Liver (tissue), 9 donors: ENCODE results near the gene TOP3A. TPM values are rescaled to one million over a fixed set of nuclear protein-coding genes. Genes with fewer than 3 reads are reported as not detected.

ENCODE experiments used
- DNase-seq: peaks from one replicate; pipeline ENCODE4 v3.0.0-alpha.2; 2017; ENCODE audit warnings: low spot score
- H3K27ac ChIP-seq, 2 donors: one replicate each; pipeline ENCODE4 v1.7.0; 2013; ENCODE audit warnings: inconsistent platforms in 2 of 2, low read length in 2 of 2, control low read depth in 1 of 2, low read depth in 1 of 2, mild to moderate bottlenecking in 1 of 2
- H3K27me3 ChIP-seq, 4 donors: one replicate each; pipeline versions ENCODE4 v1.6.1 to v1.7.0; 2013; ENCODE audit warnings: low read length in 3 of 4, inconsistent platforms in 1 of 4, mild to moderate bottlenecking in 1 of 4, moderate library complexity in 1 of 4; ENCODE audit not compliant: control insufficient read depth in 4 of 4, insufficient read depth in 4 of 4
- H3K36me3 ChIP-seq, 4 donors: one replicate each; pipeline versions ENCODE4 v1.6.1 to v1.7.0; 2013; ENCODE audit warnings: low read length in 3 of 4, mild to moderate bottlenecking in 3 of 4, low read depth in 1 of 4, moderate library complexity in 1 of 4; ENCODE audit not compliant: control insufficient read depth in 4 of 4, insufficient read depth in 3 of 4
- H3K4me1 ChIP-seq, 4 donors: one replicate each; pipeline versions ENCODE4 v1.6.1 to v1.7.0; 2013; ENCODE audit warnings: low read length in 3 of 4, mild to moderate bottlenecking in 3 of 4, moderate library complexity in 1 of 4; ENCODE audit not compliant: control insufficient read depth in 4 of 4, insufficient read depth in 4 of 4
- H3K4me3 ChIP-seq, 3 donors: one replicate each; pipeline versions ENCODE4 v1.6.1 to v1.7.0; 2013; ENCODE audit warnings: low read length in 3 of 3, control low read depth in 1 of 3, low read depth in 1 of 3, mild to moderate bottlenecking in 1 of 3
- H3K9ac ChIP-seq, 2 donors: one replicate each; pipeline ENCODE4 v1.7.0; 2013; ENCODE audit warnings: low read length in 2 of 2, mild to moderate bottlenecking in 2 of 2, moderate library complexity in 2 of 2, control low read depth in 1 of 2, low read depth in 1 of 2
- H3K9me3 ChIP-seq, 4 donors: one replicate each; pipeline versions ENCODE4 v1.6.1 to v1.7.0; 2013; ENCODE audit warnings: low read length in 3 of 4; ENCODE audit not compliant: control insufficient read depth in 4 of 4
- GABPA ChIP-seq, 2 donors: IDR thresholded peaks in 1 of 2; conservative IDR thresholded peaks in 1 of 2; 2 replicates each; pipeline ENCODE4 v1.6.1; 2016; ENCODE audit warnings: antibody characterized with exemption in 2 of 2, mild to moderate bottlenecking in 1 of 2, moderate library complexity in 1 of 2
- HNF4A ChIP-seq, 2 donors: conservative IDR thresholded peaks; 2 replicates each; pipeline ENCODE4 v1.6.1; 2016; ENCODE audit warnings: antibody characterized with exemption in 2 of 2, mild to moderate bottlenecking in 2 of 2
- NR2F2 ChIP-seq: IDR thresholded peaks from 2 replicates; pipeline ENCODE4 v1.6.1; 2016; ENCODE audit warnings: antibody characterized with exemption
- RXRA ChIP-seq, 2 donors: IDR thresholded peaks; 2 replicates each; pipeline ENCODE4 v1.6.1; 2017 to 2018; ENCODE audit warnings: antibody characterized with exemption in 2 of 2, mild to moderate bottlenecking in 1 of 2
- SP1 ChIP-seq: IDR thresholded peaks from 2 replicates; pipeline ENCODE4 v1.6.1; 2018; ENCODE audit warnings: antibody characterized with exemption, mild to moderate bottlenecking
- TAF1 ChIP-seq: conservative IDR thresholded peaks from 2 replicates; pipeline ENCODE4 v1.6.1; 2016; ENCODE audit warnings: antibody characterized with exemption, mild to moderate bottlenecking
- ZBTB33 ChIP-seq: IDR thresholded peaks from 2 replicates; pipeline ENCODE4 v1.6.1; 2016; ENCODE audit warnings: antibody characterized with exemption
- WGBS: extraction: QIAGEN DNeasy Blood & Tissue Kit; methylation state at CpG from one replicate; pipeline ENCODE4 v1.1.7; 2013; 5-methylcytosine and 5-hydroxymethylcytosine counted together
- polyA plus RNA-seq, 2 donors: library from polyadenylated mRNA; stranded (reverse) in 1 of 2; unstranded in 1 of 2; fragments of 200-250 nt in 1 of 2; fragments of >200 nt in 1 of 2; fragmentation: Nextera tagmentation in 1 of 2; extraction: Ambion mirVana in 1 of 2; gene quantifications; one replicate each; pipeline versions ENCODE4 v1.2.1 to v1.2.3, GENCODE V29; 2013 to 2015
- total RNA-seq, 2 donors: library from RNA; depleted of rRNA; stranded (reverse); fragments of >200 nt; gene quantifications; one replicate each; pipeline ENCODE4 v1.2.3, GENCODE V29; 2014
- TF ChIP-seq, protein P1 (sequence below): IDR thresholded peaks from 2 replicates; pipeline ENCODE4 v1.6.1; 2016; ENCODE audit warnings: antibody characterized with exemption
- TF ChIP-seq, protein P2 (sequence below): fragments of 150-350 bp; IDR thresholded peaks from 2 replicates; pipeline ENCODE4 v1.5.1; 2017; ENCODE audit warnings: improper control_type of control experiment, low read depth, low read length; ENCODE audit not compliant: missing input control
- donor health status: healthy.
- donor health status: healthy.
- donor health status: healthy.
- donor health status: healthy.
- donor health status: healthy.

TOP3A gene
- total and polyA plus RNA-seq, 4 donors: 6.6 to 37.5 (median 14.3) TPM

GRCh38 chr17:18246880-18247612 lies 67.7 kb downstream of the TOP3A start:
- peak; percentile 61 for DNase-seq
- peaks cover 0 to 4% (median 1%) of the 10 kb centered on the region in 4 donors for H3K4me1 ChIP-seq
- no peak overlapping the region for H3K4me3 ChIP-seq
- H3K9ac ChIP-seq: no peak overlapping the region
- TF ChIP-seq ZBTB33 (no peak), NR2F2 (no peak), SP1 (no peak), HNF4A (conservative IDR thresholded peaks at IDR 0.05) (no peak), TAF1 (no peak), GABPA (IDR thresholded peaks at IDR 0.05 in 1 of 2, conservative IDR thresholded peaks at IDR 0.05 in 1 of 2) (no peak), RXRA (IDR thresholded peaks at IDR 0.05) (no peak)
- TF ChIP-seq, protein P1, sequence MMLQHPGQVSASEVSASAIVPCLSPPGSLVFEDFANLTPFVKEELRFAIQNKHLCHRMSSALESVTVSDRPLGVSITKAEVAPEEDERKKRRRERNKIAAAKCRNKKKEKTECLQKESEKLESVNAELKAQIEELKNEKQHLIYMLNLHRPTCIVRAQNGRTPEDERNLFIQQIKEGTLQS: no peak
- WGBS: 75% methylated on average over 46 of the region's 46 CpGs
- H3K27me3 ChIP-seq: no peaks in the 10 kb centered on the region
- H3K27ac ChIP-seq: no peak overlapping the region
- peaks cover 24 to 55% (median 35%) of the 10 kb centered on the region in 4 donors for H3K36me3 ChIP-seq
- H3K9me3 ChIP-seq: no peaks in the 10 kb centered on the region

- Histone ChIP-seq H3K27me3 (no peaks in the 10 kb centered on the region), H3K27ac (no peak overlapping the region), H3K36me3 (peaks cover 18 to 47% (median 30%) of the 10 kb centered on the region in 4 donors), H3K9ac (no peak overlapping the region), H3K4me1 (peaks cover 0 to 4% (median 1%) of the 10 kb centered on the region in 4 donors), H3K4me3 (no peak overlapping the region), H3K9me3 (no peaks in the 10 kb centered on the region)
- DNase-seq: no peak
- TF ChIP-seq, protein P1: no peak
- TF ChIP-seq, protein P2, sequence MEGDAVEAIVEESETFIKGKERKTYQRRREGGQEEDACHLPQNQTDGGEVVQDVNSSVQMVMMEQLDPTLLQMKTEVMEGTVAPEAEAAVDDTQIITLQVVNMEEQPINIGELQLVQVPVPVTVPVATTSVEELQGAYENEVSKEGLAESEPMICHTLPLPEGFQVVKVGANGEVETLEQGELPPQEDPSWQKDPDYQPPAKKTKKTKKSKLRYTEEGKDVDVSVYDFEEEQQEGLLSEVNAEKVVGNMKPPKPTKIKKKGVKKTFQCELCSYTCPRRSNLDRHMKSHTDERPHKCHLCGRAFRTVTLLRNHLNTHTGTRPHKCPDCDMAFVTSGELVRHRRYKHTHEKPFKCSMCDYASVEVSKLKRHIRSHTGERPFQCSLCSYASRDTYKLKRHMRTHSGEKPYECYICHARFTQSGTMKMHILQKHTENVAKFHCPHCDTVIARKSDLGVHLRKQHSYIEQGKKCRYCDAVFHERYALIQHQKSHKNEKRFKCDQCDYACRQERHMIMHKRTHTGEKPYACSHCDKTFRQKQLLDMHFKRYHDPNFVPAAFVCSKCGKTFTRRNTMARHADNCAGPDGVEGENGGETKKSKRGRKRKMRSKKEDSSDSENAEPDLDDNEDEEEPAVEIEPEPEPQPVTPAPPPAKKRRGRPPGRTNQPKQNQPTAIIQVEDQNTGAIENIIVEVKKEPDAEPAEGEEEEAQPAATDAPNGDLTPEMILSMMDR: no peak
- WGBS: 92% methylated on average over 24 of the region's 24 CpGs
Measured at GRCh38 chr17:18246109-18246725, 68.6 kb downstream of the TOP3A start.
